Measurements from ENCODE around the gene RRN3.
"Not testable (repeated sequence)": the region's sequence is repeated elsewhere in the genome, so short reads cannot be mapped to it uniquely, and the experiment has no call there.

Gene RRN3

GRCh38 chr16:15054357-15055140 is 39.5 kb downstream of the RRN3 start:
- H3K27ac ChIP-seq = peak overlapping the region in 15 of 21 experiments; percentile 80 to 95 (median 90)
- H3K4me3 ChIP-seq = peak overlapping the region; percentile 86 to 98 (median 92)

GRCh38 chr16:15053904-15054303 is 40.2 kb downstream of the RRN3 start:
- H3K27ac ChIP-seq = peak overlapping the region in 1 of 21 experiments; percentile 9
- H3K4me3 ChIP-seq = no peak overlapping the region

- Histone ChIP-seq H3K27ac (peak overlapping the region in 5 of 21 experiments; percentile 2 to 42 (median 14)), H3K4me3 (no peak overlapping the region)
These were observed 41.2 kb downstream of the RRN3 start for GRCh38 chr16:15052747-15053476.

- no peak overlapping the region for H3K27ac ChIP-seq
- no peak overlapping the region for H3K4me3 ChIP-seq
These were observed 42.6 kb downstream of the RRN3 start for GRCh38 chr16:15051387-15051951.

- H3K27ac ChIP-seq, H3K4me3 ChIP-seq: not testable (repeated sequence)
These were observed 43.6 kb downstream of the RRN3 start for GRCh38 chr16:15050440-15050839.

- Histone ChIP-seq H3K4me3 (no peak overlapping the region), H3K27ac (peak overlapping the region in 1 of 21 experiments; percentile 23)
These were observed 44.4 kb downstream of the RRN3 start for GRCh38 chr16:15049581-15050180.

- Histone ChIP-seq H3K4me3 (no peak overlapping the region), H3K27ac (no peak overlapping the region)
These were observed 47.2 kb downstream of the RRN3 start for GRCh38 chr16:15046692-15047376.

GRCh38 chr16:15045270-15045669 is 48.8 kb downstream of the RRN3 start:
- not testable (repeated sequence) for H3K4me3 ChIP-seq
- peak overlapping the region in 4 of 21 experiments; percentile 14 to 53 (median 26) for H3K27ac ChIP-seq

GRCh38 chr16:15044286-15044685 is 49.8 kb downstream of the RRN3 start:
- no peak overlapping the region for H3K27ac ChIP-seq
- no peak overlapping the region for H3K4me3 ChIP-seq

- Histone ChIP-seq H3K4me3 (no peak overlapping the region), H3K27ac (no peak overlapping the region)
These were observed 50.7 kb downstream of the RRN3 start for GRCh38 chr16:15043344-15043743.

GRCh38 chr16:15041271-15042004 is 52.6 kb downstream of the RRN3 start:
- Histone ChIP-seq H3K27ac (peak overlapping the region in 10 of 21 experiments; percentile 1 to 44 (median 18)), H3K4me3 (no peak overlapping the region)

- H3K4me3 ChIP-seq = no peak overlapping the region
- no peak overlapping the region for H3K27ac ChIP-seq
These were observed 55.4 kb downstream of the RRN3 start for GRCh38 chr16:15038689-15039088.

GRCh38 chr16:15037745-15038144 is 56.3 kb downstream of the RRN3 start:
- no peak overlapping the region for H3K27ac ChIP-seq

GRCh38 chr16:15037003-15037402 is 57.1 kb downstream of the RRN3 start:
- H3K27ac ChIP-seq = no peak overlapping the region

More at GRCh38 chr16:15037745-15038144, 56.3 kb downstream of the RRN3 start:
- H3K4me3 ChIP-seq = no peak overlapping the region

GRCh38 chr16:15035163-15035729 is 58.8 kb downstream of the RRN3 start:
- H3K4me3 ChIP-seq = no peak overlapping the region
- peak overlapping the region in 13 of 21 experiments; percentile 6 to 68 (median 43) for H3K27ac ChIP-seq

More at GRCh38 chr16:15037003-15037402, 57.1 kb downstream of the RRN3 start:
- H3K4me3 ChIP-seq = no peak overlapping the region

GRCh38 chr16:15034266-15035162 is 59.6 kb downstream of the RRN3 start:
- peak overlapping the region in 13 of 21 experiments; percentile 6 to 68 (median 43) for H3K27ac ChIP-seq
- no peak overlapping the region for H3K4me3 ChIP-seq

GRCh38 chr16:15033309-15033707 is 60.8 kb downstream of the RRN3 start:
- no peak overlapping the region for H3K27ac ChIP-seq
- no peak overlapping the region for H3K4me3 ChIP-seq

All from skin epidermis (tissue), 12 donors.